Mesendoderm (in vitro differentiated cells): Measurements from ENCODE around the gene KCNK7.

Source experiments
- DNase-seq: peaks from one replicate; pipeline ENCODE4 v3.0.0; 2013
- H2AK5ac ChIP-seq: 2 replicates; pipeline ENCODE4 v1.6.1; 2013; ENCODE audit warnings: low read length, inconsistent platforms
- H2BK120ac ChIP-seq: 2 replicates; pipeline ENCODE4 v1.6.1; 2013; ENCODE audit warnings: low read depth, mild to moderate bottlenecking, low read length, moderate library complexity, mixed read lengths
- H2BK15ac ChIP-seq: replicated peaks from 2 replicates; pipeline ENCODE4 v1.6.1; 2013; ENCODE audit warnings: low read depth, mild to moderate bottlenecking, moderate library complexity
- H2BK5ac ChIP-seq: 2 replicates; pipeline ENCODE4 v1.6.1; 2013; ENCODE audit warnings: low read length, inconsistent platforms
- H3K18ac ChIP-seq: 2 replicates; pipeline ENCODE4 v1.6.1; 2013; ENCODE audit warnings: mild to moderate bottlenecking, low read length, mixed read lengths
- H3K23ac ChIP-seq: one replicate; pipeline ENCODE4 v1.6.1; 2013; ENCODE audit warnings: low read length
- H3K27ac ChIP-seq: 2 replicates; pipeline ENCODE4 v1.5.1; 2013; ENCODE audit warnings: low read depth, mild to moderate bottlenecking, inconsistent platforms, low read length, moderate library complexity
- H3K27me3 ChIP-seq: 2 replicates; pipeline ENCODE4 v1.6.1; 2013; ENCODE audit warnings: low read length, control low read depth, mild to moderate bottlenecking, inconsistent platforms; ENCODE audit not compliant: insufficient read depth, poor library complexity
- H3K36me3 ChIP-seq: 2 replicates; pipeline ENCODE4 v1.6.1; 2013; ENCODE audit warnings: low read length, inconsistent platforms; ENCODE audit not compliant: control insufficient read depth, insufficient read depth
- H3K4ac ChIP-seq: one replicate; pipeline ENCODE4 v1.6.1; 2013; ENCODE audit warnings: low read depth, mild to moderate bottlenecking, low read length, moderate library complexity
- H3K4me1 ChIP-seq: 2 replicates; pipeline ENCODE4 v1.6.1; 2013; ENCODE audit warnings: low read depth, low read length, inconsistent platforms; ENCODE audit not compliant: control insufficient read depth
- H3K4me2 ChIP-seq: 2 replicates; pipeline ENCODE4 v1.6.1; 2013; ENCODE audit warnings: low read length
- H3K4me3 ChIP-seq: 2 replicates; pipeline ENCODE4 v1.5.1; 2013; ENCODE audit warnings: mild to moderate bottlenecking, low read length
- H3K56ac ChIP-seq: one replicate; pipeline ENCODE4 v1.6.1; 2013; ENCODE audit warnings: low read length
- H3K79me1 ChIP-seq: 2 replicates; pipeline ENCODE4 v1.6.1; 2013; ENCODE audit warnings: low read length, inconsistent platforms
- H3K79me2 ChIP-seq: 2 replicates; pipeline ENCODE4 v1.6.1; 2013; ENCODE audit warnings: mild to moderate bottlenecking, low read length; ENCODE audit not compliant: control insufficient read depth, insufficient read depth
- H3K9ac ChIP-seq: 2 replicates; pipeline ENCODE4 v1.6.1; 2013; ENCODE audit warnings: low read length, inconsistent platforms
- H4K5ac ChIP-seq: one replicate; pipeline ENCODE4 v1.6.1; 2013; ENCODE audit warnings: low read length
- H4K8ac ChIP-seq: one replicate; pipeline ENCODE4 v1.6.1; 2013; ENCODE audit warnings: low read depth, mild to moderate bottlenecking, control low read depth, low read length, moderate library complexity
- WGBS: extraction: QIAGEN DNeasy Blood & Tissue Kit; methylation state at CpG from one replicate; pipeline ENCODE4 v1.1.7; 2013; ENCODE audit warnings: low lambda C conversion rate, missing lambda C conversion rate; ENCODE audit not compliant: insufficient coverage; ENCODE audit errors: extremely low coverage; 5-methylcytosine and 5-hydroxymethylcytosine counted together

The KCNK7 gene

GRCh38 chr11:65623852-65624616 is 28.4 kb upstream of the KCNK7 start:
- WGBS = no CpG with 5 or more reads among the region's 25 CpGs
- Histone ChIP-seq H3K36me3 (peaks cover 21% of the 10 kb centered on the region), H3K79me1 (peaks cover 1% of the 10 kb centered on the region)

GRCh38 chr11:65623177-65623576 is 27.6 kb upstream of the KCNK7 start:
- Histone ChIP-seq H3K79me2 (no peaks in the 10 kb centered on the region), H2BK120ac (no peak overlapping the region), H3K36me3 (peaks cover 17% of the 10 kb centered on the region), H3K23ac (no peak overlapping the region), H3K27me3 (no peaks in the 10 kb centered on the region), H3K56ac (no peak overlapping the region), H3K18ac (no peak overlapping the region), H2BK15ac (no peak overlapping the region), H3K27ac (no peak overlapping the region), H3K79me1 (peaks cover 1% of the 10 kb centered on the region), H3K4me2 (no peak overlapping the region), H3K4me3 (no peak overlapping the region), H4K5ac (no peak overlapping the region), H2AK5ac (no peak overlapping the region), H2BK5ac (no peak overlapping the region), H3K4me1 (no peaks in the 10 kb centered on the region), H3K4ac (no peak overlapping the region), H4K8ac (no peak overlapping the region), H3K9ac (no peak overlapping the region)
- DNase-seq = no peak
- WGBS = no CpG with 5 or more reads among the region's 14 CpGs

More at GRCh38 chr11:65623852-65624616, 28.4 kb upstream of the KCNK7 start:
- no peak overlapping the region for H2BK5ac ChIP-seq
- H3K56ac ChIP-seq = no peak overlapping the region
- H3K4ac ChIP-seq = no peak overlapping the region
- no peak overlapping the region for H3K23ac ChIP-seq
- no peak overlapping the region for H3K4me2 ChIP-seq
- H4K5ac ChIP-seq = no peak overlapping the region
- H3K18ac ChIP-seq = no peak overlapping the region
- H4K8ac ChIP-seq = no peak overlapping the region
- H2BK120ac ChIP-seq = no peak overlapping the region
- H2AK5ac ChIP-seq = no peak overlapping the region
- H3K4me3 ChIP-seq = no peak overlapping the region
- H3K9ac ChIP-seq = no peak overlapping the region
- H2BK15ac ChIP-seq = no peak overlapping the region
- H3K27me3 ChIP-seq = no peaks in the 10 kb centered on the region
- H3K27ac ChIP-seq = no peak overlapping the region
- no peaks in the 10 kb centered on the region for H3K79me2 ChIP-seq
- no peaks in the 10 kb centered on the region for H3K4me1 ChIP-seq
- DNase-seq = no peak

- H3K36me3 ChIP-seq = peaks cover 13% of the 10 kb centered on the region
- H4K5ac ChIP-seq = no peak overlapping the region
- no peaks in the 10 kb centered on the region for H3K4me1 ChIP-seq
- no peak overlapping the region for H3K27ac ChIP-seq
- H3K27me3 ChIP-seq = no peaks in the 10 kb centered on the region
- H3K18ac ChIP-seq = no peak overlapping the region
- WGBS = no CpG with 5 or more reads among the region's 16 CpGs
- no peak overlapping the region for H2BK120ac ChIP-seq
- no peak overlapping the region for H3K4me2 ChIP-seq
- no peak overlapping the region for H3K9ac ChIP-seq
- H3K79me2 ChIP-seq = peaks cover 7% of the 10 kb centered on the region
- no peak overlapping the region for H2BK5ac ChIP-seq
- H2BK15ac ChIP-seq = no peak overlapping the region
- no peak overlapping the region for H2AK5ac ChIP-seq
- no peak overlapping the region for H3K4ac ChIP-seq
- H3K79me1 ChIP-seq = peaks cover 8% of the 10 kb centered on the region
- H3K56ac ChIP-seq = no peak overlapping the region
- no peak overlapping the region for H4K8ac ChIP-seq
- no peak overlapping the region for H3K23ac ChIP-seq
- H3K4me3 ChIP-seq = no peak overlapping the region
- DNase-seq = no peak
Observed at GRCh38 chr11:65622011-65622410, 26.4 kb upstream of the KCNK7 start.

- no peak overlapping the region for H2BK15ac ChIP-seq
- DNase-seq = no peak
- H2BK5ac ChIP-seq = no peak overlapping the region
- no peak overlapping the region for H3K18ac ChIP-seq
- peaks cover 12% of the 10 kb centered on the region for H3K79me2 ChIP-seq
- H3K36me3 ChIP-seq = peaks cover 11% of the 10 kb centered on the region
- no CpG with 5 or more reads among the region's 14 CpGs for WGBS
- H3K4me2 ChIP-seq = no peak overlapping the region
- H3K9ac ChIP-seq = no peak overlapping the region
- H3K56ac ChIP-seq = no peak overlapping the region
- no peak overlapping the region for H2BK120ac ChIP-seq
- H3K27ac ChIP-seq = no peak overlapping the region
- no peak overlapping the region for H2AK5ac ChIP-seq
- no peak overlapping the region for H3K4me3 ChIP-seq
- H4K8ac ChIP-seq = no peak overlapping the region
- no peak overlapping the region for H4K5ac ChIP-seq
- no peak overlapping the region for H3K23ac ChIP-seq
- H3K79me1 ChIP-seq = peaks cover 13% of the 10 kb centered on the region
- H3K4ac ChIP-seq = no peak overlapping the region
- H3K4me1 ChIP-seq = peaks cover 3% of the 10 kb centered on the region
- no peaks in the 10 kb centered on the region for H3K27me3 ChIP-seq
Observed at GRCh38 chr11:65621460-65621859, 25.9 kb upstream of the KCNK7 start.

GRCh38 chr11:65620666-65621065 is 25.1 kb upstream of the KCNK7 start:
- Histone ChIP-seq H4K5ac (no peak overlapping the region), H3K79me1 (peaks cover 16% of the 10 kb centered on the region), H3K9ac (no peak overlapping the region), H2BK5ac (no peak overlapping the region), H2BK120ac (no peak overlapping the region), H3K4me1 (peaks cover 5% of the 10 kb centered on the region), H3K4me3 (no peak overlapping the region), H3K4me2 (no peak overlapping the region), H3K27ac (no peak overlapping the region), H2BK15ac (no peak overlapping the region), H3K36me3 (peaks cover 8% of the 10 kb centered on the region), H4K8ac (no peak overlapping the region), H3K18ac (no peak overlapping the region), H2AK5ac (no peak overlapping the region), H3K4ac (no peak overlapping the region), H3K27me3 (no peaks in the 10 kb centered on the region), H3K23ac (no peak overlapping the region), H3K56ac (no peak overlapping the region), H3K79me2 (peaks cover 16% of the 10 kb centered on the region)
- no CpG with 5 or more reads among the region's 19 CpGs for WGBS
- no peak for DNase-seq
